Skeletal muscle cell (primary cell): Measurements from ENCODE around the gene USP13.

Source experiments
- DNase-seq: peaks from one replicate; pipeline ENCODE4 v3.0.0-alpha.2; 2010; ENCODE audit warnings: low read depth
- H3K4me3 ChIP-seq: 2 replicates; pipeline ENCODE4 v1.5.1; 2011; ENCODE audit warnings: low read depth, mild to moderate bottlenecking, control low read depth, low read length, moderate library complexity

Gene USP13

DNA sequence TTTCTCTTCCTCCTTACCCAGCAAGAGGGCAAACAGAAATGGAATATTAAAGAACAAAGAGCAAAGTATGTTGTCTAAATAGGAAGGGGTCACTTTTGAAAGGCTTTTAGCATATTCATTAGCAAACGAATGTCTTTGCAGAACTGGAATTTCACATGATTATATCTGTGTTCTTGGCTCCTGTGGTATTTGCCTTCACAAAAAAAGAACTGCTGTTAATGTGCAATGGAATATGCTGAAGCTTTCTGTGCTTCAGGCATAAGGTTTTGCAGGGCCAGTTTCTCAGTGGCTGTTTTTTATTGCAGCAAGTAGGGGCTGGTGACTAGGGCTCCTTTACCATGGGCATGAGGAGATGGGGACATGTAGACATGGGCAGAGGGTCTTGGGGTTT is 173.4 kb downstream of the USP13 start:
- H3K4me3 ChIP-seq = no peak overlapping the region
- DNase-seq = no peak

DNA sequence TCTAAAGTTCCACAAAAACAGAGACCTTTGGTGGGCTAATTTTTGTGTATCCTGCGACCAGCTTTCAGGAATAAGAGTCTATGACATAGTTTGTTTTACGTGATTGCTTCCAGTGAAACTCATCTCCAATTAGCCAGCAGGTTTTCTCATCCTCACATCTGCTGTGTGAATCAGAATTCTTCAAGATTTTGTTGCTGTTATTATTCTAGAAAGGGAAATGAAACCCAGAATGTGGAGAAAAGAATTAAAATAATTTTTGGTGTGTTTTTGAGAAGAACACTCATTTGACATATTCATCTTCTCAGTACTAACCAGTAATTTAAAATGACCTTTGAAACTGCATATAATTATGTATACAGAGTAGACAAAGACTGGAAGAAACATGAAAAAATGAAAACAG is 175.9 kb downstream of the USP13 start:
- no peak overlapping the region for H3K4me3 ChIP-seq
- no peak for DNase-seq

DNA sequence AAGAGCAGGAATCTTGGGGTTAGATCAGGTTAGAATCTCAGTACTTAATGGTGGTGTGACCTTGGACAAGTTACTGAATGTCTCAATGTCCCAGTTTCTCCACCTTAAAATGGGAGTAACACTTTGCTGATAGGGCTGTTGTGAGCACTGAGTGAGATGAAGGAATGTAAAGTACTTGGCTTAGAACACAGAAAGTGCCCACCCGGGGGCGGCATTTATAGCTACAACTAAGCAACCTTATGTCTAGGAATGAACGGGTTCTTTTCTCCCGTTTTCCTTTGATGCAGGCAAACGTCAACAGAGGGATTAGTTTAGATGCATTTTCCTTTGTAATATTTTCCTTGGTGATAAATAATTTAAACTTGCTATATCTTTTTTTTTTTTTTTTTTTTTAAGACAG is 176.6 kb downstream of the USP13 start:
- no peak for DNase-seq

DNA sequence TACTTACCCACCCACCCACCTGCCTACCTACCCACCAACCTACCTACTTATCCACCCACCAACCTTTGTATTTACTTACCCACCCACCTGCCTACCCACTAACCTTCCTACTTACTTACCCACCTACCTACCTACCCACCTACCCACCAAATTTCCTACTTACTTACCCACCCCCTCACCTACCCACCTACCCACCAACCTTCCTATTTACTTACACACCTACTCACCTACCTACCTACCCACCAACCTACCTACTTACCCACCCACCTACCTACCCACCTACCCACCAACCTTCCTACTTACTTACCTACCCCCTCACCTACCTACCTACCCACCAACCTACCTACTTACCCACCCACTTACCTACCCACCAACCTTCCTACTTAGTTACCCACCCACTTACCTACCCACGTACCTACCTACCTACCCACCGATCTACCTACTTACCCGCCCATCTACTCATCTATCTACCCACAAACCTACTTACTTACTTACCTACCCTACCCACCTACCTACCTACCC is 179.6 kb downstream of the USP13 start:
- no peak overlapping the region for H3K4me3 ChIP-seq
- DNase-seq = no peak

More for the DNA sequence above, 176.6 kb downstream of the USP13 start:
- no peak overlapping the region for H3K4me3 ChIP-seq

DNA sequence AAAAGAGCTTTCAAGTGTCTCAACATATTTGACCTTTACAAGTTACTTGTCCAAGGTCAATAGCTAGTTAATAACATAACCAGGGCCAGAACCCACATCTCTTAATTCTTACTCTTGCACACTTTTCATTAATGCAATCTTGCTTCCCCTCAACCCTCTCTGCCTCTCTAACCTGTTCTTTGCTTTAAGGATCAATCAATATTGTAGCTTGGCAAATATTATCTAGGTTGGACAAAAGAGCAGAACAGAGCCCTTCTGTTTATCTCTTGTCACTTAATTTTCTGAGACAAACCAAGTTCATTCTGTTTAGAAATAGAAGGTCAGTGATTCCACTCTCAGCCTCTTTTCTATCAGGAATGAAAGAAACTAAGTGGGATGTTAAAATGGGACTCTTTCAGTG is 180.5 kb downstream of the USP13 start:
- DNase-seq = no peak
- H3K4me3 ChIP-seq = no peak overlapping the region

DNA sequence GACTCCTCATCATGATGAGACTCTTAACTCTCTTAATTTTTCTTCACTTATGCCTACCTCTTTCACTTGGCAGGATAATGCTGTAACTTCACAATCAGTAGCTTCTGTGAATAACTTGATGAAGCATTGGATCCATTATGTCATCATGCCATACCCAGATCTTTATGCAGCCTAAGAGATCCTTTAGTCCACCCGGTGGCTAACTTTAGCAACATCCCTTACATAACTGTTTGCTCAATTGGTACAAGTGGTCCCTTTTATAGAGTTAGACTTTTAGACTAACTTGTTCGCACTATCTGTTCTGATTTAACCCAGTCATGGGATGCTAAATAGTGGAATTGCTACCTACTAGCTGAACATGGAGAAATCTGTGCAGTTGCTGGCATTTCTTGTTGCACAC is 184.5 kb downstream of the USP13 start:
- H3K4me3 ChIP-seq = no peak overlapping the region
- DNase-seq = no peak
